Transverse colon (tissue), 4 donors: ENCODE results near the gene ENDOV. TPM values are rescaled to one million over a fixed set of nuclear protein-coding genes. Genes with fewer than 3 reads are reported as not detected.

Experiments
- DNase-seq: peaks from one replicate; pipeline ENCODE4 v3.0.0-alpha.2; 2019
- H3K27ac ChIP-seq, 4 donors: fragments of 200-600 bp; sonication (generic); 2 replicates each; pipeline ENCODE4 v1.5.1; 2016 to 2018; ENCODE audit warnings: inconsistent platforms in 4 of 4
- H3K27me3 ChIP-seq: fragments of 200-600 bp; sonication (generic); 2 replicates; pipeline ENCODE4 v1.5.1; 2017; ENCODE audit warnings: inconsistent platforms
- H3K36me3 ChIP-seq, 4 donors: fragments of 200-600 bp; sonication (generic); 2 replicates each; pipeline ENCODE4 v1.5.1; 2017 to 2019; ENCODE audit warnings: inconsistent platforms in 4 of 4
- H3K4me1 ChIP-seq, 4 donors: fragments of 200-600 bp; sonication (generic); 2 replicates each; pipeline ENCODE4 v1.5.1; 2017 to 2020; ENCODE audit warnings: inconsistent platforms in 4 of 4
- H3K4me3 ChIP-seq, 4 donors: fragments of 200-600 bp; sonication (generic); 1 replicate in 1 of 4; 2 replicates in 3 of 4; pipeline versions ENCODE4 v1.5.1 to v1.6.1; 2017 to 2019; ENCODE audit warnings: inconsistent platforms in 4 of 4
- H3K9me3 ChIP-seq, 2 donors: fragments of 200-600 bp; sonication (generic); 2 replicates each; pipeline ENCODE4 v1.5.1; 2017 to 2019; ENCODE audit warnings: inconsistent platforms in 2 of 2
- CTCF ChIP-seq, 5 experiments: fragments of 200-600 bp in 3 of 5; fragments of 450-650 bp in 2 of 5; sonication (generic) in 3 of 5; IDR thresholded peaks; 1 replicate in 2 of 5; 2 replicates in 3 of 5; pipeline ENCODE4 v1.5.1; 2016 to 2017; ENCODE audit warnings: antibody characterized with exemption in 5 of 5, inconsistent platforms in 3 of 5, mild to moderate bottlenecking in 2 of 5, moderate library complexity in 1 of 5
- EP300 ChIP-seq: sonication (generic); formaldehyde crosslinking; IDR thresholded peaks from one replicate; pipeline ENCODE4 v1.6.1; 2017; ENCODE audit warnings: antibody characterized with exemption, low read depth
- POLR2A ChIP-seq: fragments of 450-650 bp; IDR thresholded peaks from one replicate; pipeline ENCODE4 v1.6.1; 2016; ENCODE audit warnings: antibody characterized with exemption, mild to moderate bottlenecking, moderate library complexity
- POLR2AphosphoS5 ChIP-seq, 3 donors: sonication (generic); formaldehyde crosslinking; IDR thresholded peaks; one replicate each; pipeline ENCODE4 v1.6.1; 2016; ENCODE audit warnings: antibody characterized with exemption in 3 of 3
- WGBS, 2 donors: methylation state at CpG; one replicate each; pipeline ENCODE4 v1.1.5; 2018; ENCODE audit warnings: low coverage in 1 of 2; 5-methylcytosine and 5-hydroxymethylcytosine counted together
- in situ Hi-C, 4 donors: fragments of 200-750 bp; cut with MboI; loops; one replicate each; pipeline versions ENCODE4 v1.15.0 to v1.15.1; 2017; ENCODE audit warnings: low sequenced_read_pairs in 3 of 4, low pct_ligation_motif_present in 1 of 4, low pct_unique_long_range_greater_than_20kb in 1 of 4
- intact Hi-C: fragments of 100-400 bp; cut with DNase I; formaldehyde crosslinking; loops from one replicate; pipeline ENCODE4 v1.15.1; 2023; ENCODE audit warnings: low total_unique reads
- total RNA-seq, 4 donors: library from RNA; depleted of rRNA; stranded (reverse); fragments of >200 nt; gene quantifications; one replicate each; pipeline ENCODE4 v1.1.0, GENCODE V29; 2016

The ENDOV gene
- total RNA-seq, 4 donors from 2014 or later = 14.9 to 26.9 (median 19.9) TPM

GRCh38 chr17:80388175-80388574 lies 26.8 kb upstream of the ENDOV start:
- intact Hi-C loops (no loop called here), in situ Hi-C loops (no loop called here)
- no peaks in the 10 kb centered on the region for H3K4me1 ChIP-seq
- no peak for DNase-seq
- no peaks in the 10 kb centered on the region for H3K27me3 ChIP-seq
- no peak overlapping the region for H3K4me3 ChIP-seq
- no peaks in the 10 kb centered on the region for H3K9me3 ChIP-seq
- whole genome bisulfite sequencing, 2 donors = 93 to 96% methylated on average over 14 to 15 of the region's 15 CpGs
- TF ChIP-seq POLR2AphosphoS5 (IDR thresholded peaks at IDR 0.05) (no peak), CTCF (IDR thresholded peaks at IDR 0.05) (no peak), POLR2A (no peak), EP300 (no peak)
- H3K27ac ChIP-seq = no peak overlapping the region
- H3K36me3 ChIP-seq = peaks cover 0 to 90% (median 39%) of the 10 kb centered on the region in 4 donors

DNA sequence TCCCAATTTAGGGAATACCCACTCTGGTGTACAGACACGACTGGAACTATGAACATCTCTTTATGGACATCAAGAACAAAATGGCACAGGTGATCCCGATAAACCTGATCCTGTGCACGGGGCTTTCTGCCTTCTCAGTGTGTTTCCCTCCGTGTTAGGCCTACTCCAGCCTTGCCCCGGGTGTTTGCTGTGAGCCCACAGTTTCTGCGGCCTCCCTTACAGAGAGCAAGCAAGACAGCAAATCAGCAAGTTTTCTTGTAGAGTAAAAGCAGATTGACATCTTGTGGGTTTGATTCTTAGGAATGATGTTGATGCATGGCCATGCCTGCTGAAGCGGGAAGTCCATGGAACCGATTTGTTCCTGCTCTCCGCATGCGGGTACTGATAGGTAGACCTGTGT lies 26.4 kb upstream of the ENDOV start:
- Histone ChIP-seq H3K27ac (no peak overlapping the region), H3K4me1 (no peaks in the 10 kb centered on the region), H3K27me3 (no peaks in the 10 kb centered on the region), H3K36me3 (peaks cover 0 to 89% (median 39%) of the 10 kb centered on the region in 4 donors), H3K9me3 (no peaks in the 10 kb centered on the region), H3K4me3 (no peak overlapping the region)
- no peak for DNase-seq
- WGBS, 2 donors = 94 to 97% methylated on average over 5 to 10 of the region's 10 CpGs
- intact Hi-C loops = no loop called here
- TF ChIP-seq POLR2AphosphoS5 (IDR thresholded peaks at IDR 0.05) = no peak
- no peak for TF ChIP-seq POLR2A
- TF ChIP-seq CTCF (IDR thresholded peaks at IDR 0.05) = no peak
- no peak for TF ChIP-seq EP300
- in situ Hi-C loops = no loop called here

DNA sequence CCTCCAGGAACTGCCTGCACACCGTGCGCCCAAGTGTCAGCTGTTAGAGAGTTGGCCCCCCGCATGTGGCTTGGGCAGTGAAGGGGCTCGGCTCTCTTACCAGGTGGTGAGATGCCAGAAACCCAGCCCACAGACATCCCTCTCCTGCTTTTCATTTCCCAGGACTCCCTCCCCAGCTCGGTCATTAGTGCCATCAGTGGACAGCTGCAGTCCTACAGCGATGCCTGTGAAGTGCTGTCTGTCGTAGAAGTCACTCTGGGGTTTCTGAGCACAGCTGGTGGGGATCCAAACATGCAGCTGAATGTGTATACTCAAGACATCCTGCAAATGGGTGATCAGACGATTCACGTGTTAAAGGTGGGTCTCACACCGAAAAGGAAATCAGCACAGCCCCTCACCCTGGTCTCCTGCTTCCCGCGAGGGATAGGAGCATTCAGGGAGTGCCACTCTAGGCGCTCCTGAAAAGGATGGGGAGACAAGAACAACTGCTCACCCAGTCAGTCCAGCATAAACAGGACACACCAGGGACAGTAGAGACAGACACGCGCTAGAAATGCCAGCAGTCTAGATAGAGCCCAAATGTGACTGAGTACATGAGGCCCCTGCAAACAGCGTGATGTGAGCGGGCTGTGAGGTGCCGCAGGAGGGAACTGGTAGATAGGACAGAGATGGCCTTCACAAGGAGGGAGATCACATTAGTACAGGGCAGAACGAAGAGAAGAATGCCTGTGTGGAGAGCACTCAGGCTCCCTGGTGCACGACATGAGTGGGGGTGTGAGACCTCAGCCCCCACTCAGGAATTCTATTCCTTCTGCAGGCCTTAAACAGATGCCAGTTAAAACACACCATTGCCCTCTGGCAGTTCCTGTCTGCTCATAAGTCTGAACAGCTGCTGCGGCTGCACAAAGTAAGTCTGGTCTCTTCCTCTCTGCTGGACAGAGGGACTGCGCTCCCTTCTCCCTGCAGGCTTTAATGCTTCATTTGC lies 25.7 kb upstream of the ENDOV start:
- no peaks in the 10 kb centered on the region for H3K27me3 ChIP-seq
- H3K4me3 ChIP-seq = no peak overlapping the region
- TF ChIP-seq POLR2A (no peak), POLR2AphosphoS5 (IDR thresholded peaks at IDR 0.05) (no peak), EP300 (no peak), CTCF (IDR thresholded peaks at IDR 0.05) (no peak)
- no peak overlapping the region for H3K27ac ChIP-seq
- H3K4me1 ChIP-seq = no peaks in the 10 kb centered on the region
- in situ Hi-C loops = no loop called here
- intact Hi-C loops = no loop called here
- H3K36me3 ChIP-seq = peaks cover 0 to 91% (median 42%) of the 10 kb centered on the region in 4 donors
- H3K9me3 ChIP-seq = no peaks in the 10 kb centered on the region
- DNase-seq = no peak
- WGBS, 2 donors = 87 to 95% methylated on average over 4 to 22 of the region's 22 CpGs

DNA sequence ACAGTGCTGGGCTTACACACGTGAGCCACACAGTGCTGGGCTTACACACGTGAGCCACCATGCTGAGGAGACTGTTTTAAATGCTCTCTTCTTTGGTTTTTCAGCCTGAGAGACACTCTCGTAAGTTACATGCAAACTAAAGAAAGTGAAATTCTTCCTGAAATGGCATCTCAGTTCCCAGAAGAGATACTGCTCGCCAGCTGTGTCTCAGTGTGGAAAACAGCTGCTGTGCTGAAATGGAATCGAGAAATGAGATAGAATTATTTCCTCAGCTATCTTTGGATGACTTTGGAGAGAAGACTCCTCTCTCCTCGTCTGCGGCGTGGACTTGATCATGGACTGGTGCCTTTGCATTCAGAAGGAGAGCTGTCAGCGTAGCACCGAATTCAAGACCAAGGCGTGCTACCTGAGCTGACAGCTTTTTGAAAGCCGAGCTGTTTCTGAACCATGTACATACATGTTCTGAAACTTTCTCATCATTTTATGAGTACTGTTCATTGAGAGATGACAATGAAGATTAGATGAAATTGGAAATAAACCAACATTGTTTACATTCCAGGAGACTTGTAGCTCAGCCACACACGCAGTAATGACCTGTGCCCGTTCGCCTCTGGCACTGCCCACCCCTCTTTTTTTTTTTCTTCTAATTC lies 21.6 kb upstream of the ENDOV start:
- intact Hi-C loops = no loop called here
- DNase-seq = no peak
- no peak for TF ChIP-seq POLR2A
- no peak for TF ChIP-seq CTCF (IDR thresholded peaks at IDR 0.05)
- no peak for TF ChIP-seq EP300
- no peak for TF ChIP-seq POLR2AphosphoS5 (IDR thresholded peaks at IDR 0.05)
- no peaks in the 10 kb centered on the region for H3K4me1 ChIP-seq
- in situ Hi-C loops = no loop called here
- no peaks in the 10 kb centered on the region for H3K9me3 ChIP-seq
- no peak overlapping the region for H3K27ac ChIP-seq
- WGBS, 2 donors = 79 to 81% methylated on average over 7 to 15 of the region's 15 CpGs
- H3K27me3 ChIP-seq = no peaks in the 10 kb centered on the region
- H3K4me3 ChIP-seq = no peak overlapping the region
- peaks cover 0 to 58% (median 26%) of the 10 kb centered on the region in 4 donors for H3K36me3 ChIP-seq
